GM12891 (cell line): ENCODE measurements around the gene MNS1.
"Not testable (repeated sequence)": the region's sequence is repeated elsewhere in the genome, so short reads cannot be mapped to it uniquely, and the experiment has no call there.

Experiments used
- DNase-seq: peaks from one replicate; pipeline ENCODE4 v3.0.0; 2011; ENCODE audit warnings: low spot score; ENCODE audit not compliant: insufficient read length
- FAIRE-seq: peaks from 2 replicates; lab custom pipeline; 2011; peaks lifted over from hg19 to GRCh38; lab: Jason Lieb, UNC
- PAX5 ChIP-seq: IDR thresholded peaks from 2 replicates; pipeline ENCODE4 v1.6.1; 2011; ENCODE audit warnings: low read length, moderate library complexity, mild to moderate bottlenecking; ENCODE audit not compliant: insufficient read depth, severe bottlenecking
- POLR2A ChIP-seq: IDR thresholded peaks from 2 replicates; pipeline ENCODE4 v1.6.1; 2011; ENCODE audit warnings: low read depth, low read length, control low read depth
- POLR2AphosphoS5 ChIP-seq: IDR thresholded peaks from 2 replicates; pipeline ENCODE4 v1.6.1; 2011; ENCODE audit warnings: low read depth, low read length, control low read depth
- POU2F2 ChIP-seq: IDR thresholded peaks from 2 replicates; pipeline ENCODE4 v1.6.1; 2011; ENCODE audit warnings: low read depth, mild to moderate bottlenecking, control low read depth, low read length, moderate library complexity
- SPI1 ChIP-seq: IDR thresholded peaks from 2 replicates; pipeline ENCODE4 v1.6.1; 2011; ENCODE audit warnings: low read depth, low read length, control low read depth
- TAF1 ChIP-seq: IDR thresholded peaks from 2 replicates; pipeline ENCODE4 v1.6.1; 2011; ENCODE audit warnings: low read depth, low read length, control low read depth

Gene MNS1

DNA sequence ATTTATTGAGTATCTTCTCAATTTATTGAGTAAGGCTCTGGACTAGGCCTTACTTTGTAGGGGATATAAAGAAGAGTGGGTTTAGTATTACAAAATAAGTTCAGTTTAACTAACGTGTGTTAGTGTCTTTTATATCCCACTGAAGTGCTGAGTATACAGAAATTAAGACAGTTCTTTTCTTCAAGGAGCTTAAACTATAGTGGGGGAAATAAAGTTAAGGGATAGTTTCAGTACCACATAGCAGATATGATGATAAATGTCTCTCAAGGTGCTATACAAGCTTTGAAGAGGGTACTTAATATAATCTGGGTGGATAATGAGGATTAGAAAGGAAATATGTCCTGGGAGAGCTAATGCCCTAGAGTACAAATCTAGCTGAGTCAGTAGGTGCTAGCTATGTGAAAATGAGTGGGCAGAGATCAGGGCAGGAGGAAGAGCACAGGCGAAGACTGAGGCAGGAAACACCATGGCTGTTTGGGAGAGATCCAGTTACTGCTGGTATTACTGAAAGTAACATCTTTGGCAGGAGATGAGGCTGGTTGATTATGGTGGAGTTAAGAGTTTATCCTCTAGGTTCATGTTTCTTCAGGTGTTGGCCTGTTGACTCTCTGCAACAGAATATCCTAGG, 53.7 kb downstream of the MNS1 start:
- DNase-seq (no peak), FAIRE-seq (peak; percentile 79)
- TF ChIP-seq TAF1: no peak
- TF ChIP-seq POLR2A: no peak
- TF ChIP-seq POLR2AphosphoS5: no peak
- TF ChIP-seq SPI1: no peak
- no peak for TF ChIP-seq POU2F2
- TF ChIP-seq PAX5: no peak

DNA sequence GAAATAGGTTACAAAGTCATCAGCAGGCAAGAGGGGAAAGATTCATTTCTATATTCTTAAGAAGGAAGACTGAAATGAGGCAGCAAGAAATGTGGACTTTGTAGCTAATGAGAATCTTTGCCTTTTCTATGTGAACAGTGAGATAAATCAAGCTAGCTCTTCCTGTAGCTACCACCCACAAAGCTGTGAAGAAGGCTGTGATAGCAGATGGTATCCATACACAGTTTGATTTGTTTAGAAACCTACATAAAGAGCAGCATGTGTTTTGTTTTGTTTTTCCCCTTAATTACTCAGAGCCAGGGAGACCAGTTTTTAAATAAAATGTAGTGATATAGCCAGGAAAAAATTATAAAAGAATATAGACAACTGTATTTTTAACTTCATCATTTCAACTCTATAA, 54.2 kb downstream of the MNS1 start:
- TF ChIP-seq POLR2AphosphoS5 (no peak), SPI1 (no peak), TAF1 (no peak), POU2F2 (no peak), PAX5 (no peak), POLR2A (no peak)
- FAIRE-seq: peak; percentile 43
- DNase-seq: no peak

DNA sequence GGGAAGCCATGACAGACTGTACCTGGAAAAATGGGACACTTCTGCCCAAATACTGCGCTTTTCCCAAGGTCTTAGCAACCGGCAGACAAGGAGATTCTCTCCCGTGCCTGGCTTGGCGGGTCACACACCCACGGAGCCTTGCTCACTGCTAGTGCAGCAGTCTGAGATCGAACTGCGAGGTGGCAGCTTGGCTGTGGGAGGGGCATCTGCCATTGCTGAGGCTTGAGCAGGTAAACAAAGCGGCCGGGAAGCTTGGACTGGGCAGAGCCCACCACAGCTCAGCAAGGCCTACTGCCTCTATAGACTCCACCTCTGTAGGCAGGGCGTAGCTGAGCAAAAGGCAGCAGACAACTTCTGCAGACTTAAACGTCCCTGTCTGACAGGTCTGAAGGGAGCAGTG, 65.7 kb downstream of the MNS1 start:
- not testable (repeated sequence) for FAIRE-seq

DNA sequence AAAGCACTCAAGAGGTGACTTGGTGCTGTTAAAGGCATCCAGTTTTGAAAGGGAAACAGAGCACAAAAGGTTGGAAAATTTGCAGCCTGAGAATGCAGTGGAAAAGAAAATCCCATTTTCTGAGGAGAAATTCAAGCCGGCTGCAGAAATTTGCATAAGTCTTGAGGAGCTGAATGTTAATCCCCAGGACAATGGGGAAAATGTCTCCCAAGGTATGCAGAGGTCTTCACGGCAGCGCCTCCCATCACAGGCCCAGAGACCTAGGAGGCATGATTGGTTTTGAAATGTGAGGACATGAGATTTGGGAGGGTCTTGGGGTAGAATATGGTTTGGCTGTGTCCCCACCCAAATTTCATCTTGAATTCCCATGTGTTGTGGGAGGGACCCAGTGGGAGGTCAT, 67.6 kb downstream of the MNS1 start:
- FAIRE-seq, DNase-seq: not testable (repeated sequence)

More for the DNA sequence above, 65.7 kb downstream of the MNS1 start:
- DNase-seq: not testable (repeated sequence)

DNA sequence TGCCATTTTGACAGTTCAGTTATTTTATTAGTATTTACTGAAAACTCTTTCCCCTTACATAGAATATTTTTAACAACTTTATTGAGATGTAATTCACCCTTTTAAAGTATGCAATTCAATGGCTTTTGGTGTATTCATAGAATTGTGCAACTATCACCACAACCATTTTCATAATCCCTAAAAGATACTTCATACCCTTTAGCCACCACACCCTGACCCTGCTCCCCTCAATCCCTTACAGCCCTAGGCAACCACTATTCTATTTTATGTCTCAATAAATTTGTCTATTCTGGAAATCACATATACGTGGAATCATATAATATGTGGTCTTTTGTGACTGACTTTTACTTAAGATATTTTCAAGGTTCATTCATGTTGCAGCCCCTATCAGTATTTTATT, 70.0 kb downstream of the MNS1 start:
- DNase-seq (no peak), FAIRE-seq (no peak)
- TF ChIP-seq POLR2AphosphoS5 (no peak), TAF1 (no peak), PAX5 (no peak), SPI1 (no peak), POU2F2 (no peak), POLR2A (no peak)

DNA sequence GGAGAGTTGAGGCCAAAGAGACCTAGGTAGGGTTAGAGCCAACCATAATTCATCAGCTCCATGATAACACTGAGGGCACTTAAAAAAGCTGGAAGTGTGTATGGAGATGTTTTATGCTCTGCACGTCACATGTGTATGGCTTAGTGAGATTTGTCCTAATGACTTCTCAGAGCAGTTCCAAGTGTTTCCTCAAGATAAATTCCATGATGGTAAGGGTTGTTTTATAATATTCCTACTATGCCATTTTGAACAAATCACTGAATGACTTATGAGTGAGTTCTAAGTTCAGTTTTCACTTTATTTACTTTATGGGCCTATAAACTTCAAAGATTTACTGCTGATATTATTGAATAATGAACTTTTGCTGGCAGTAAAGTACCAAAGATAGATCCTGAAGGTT, 71.7 kb downstream of the MNS1 start:
- FAIRE-seq (peak; percentile 9), DNase-seq (no peak)
- TF ChIP-seq POLR2A (no peak), POLR2AphosphoS5 (no peak), PAX5 (no peak), TAF1 (no peak), POU2F2 (no peak), SPI1 (no peak)

DNA sequence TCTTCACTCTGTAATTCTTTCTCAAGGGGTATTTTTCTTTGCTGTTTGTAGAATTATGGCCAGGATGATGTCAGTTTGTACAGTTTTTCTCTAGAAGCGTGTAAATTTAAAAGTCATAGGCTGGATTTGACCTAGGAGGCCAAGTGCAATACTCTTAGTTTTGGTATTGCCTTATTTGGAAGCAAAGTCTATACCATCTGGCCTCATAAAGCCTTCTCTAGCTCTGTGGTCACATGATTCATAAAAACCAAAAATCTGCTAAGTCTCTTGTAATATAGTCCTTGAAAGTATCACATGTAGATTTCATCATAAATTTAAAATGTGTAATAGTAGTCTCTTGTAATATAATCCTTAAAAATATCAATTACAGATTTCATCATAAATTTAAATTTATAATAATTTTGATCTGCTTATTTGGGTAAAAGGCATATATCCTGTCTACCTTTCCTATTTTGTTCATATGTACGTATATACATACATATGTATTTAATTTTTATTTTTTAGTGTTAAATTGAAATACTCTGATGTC, 74.1 kb downstream of the MNS1 start:
- no peak for TF ChIP-seq SPI1
- no peak for TF ChIP-seq PAX5
- TF ChIP-seq POLR2A: no peak
- no peak for TF ChIP-seq POU2F2
- no peak for TF ChIP-seq TAF1
- TF ChIP-seq POLR2AphosphoS5: no peak
- FAIRE-seq (no peak), DNase-seq (no peak)

DNA sequence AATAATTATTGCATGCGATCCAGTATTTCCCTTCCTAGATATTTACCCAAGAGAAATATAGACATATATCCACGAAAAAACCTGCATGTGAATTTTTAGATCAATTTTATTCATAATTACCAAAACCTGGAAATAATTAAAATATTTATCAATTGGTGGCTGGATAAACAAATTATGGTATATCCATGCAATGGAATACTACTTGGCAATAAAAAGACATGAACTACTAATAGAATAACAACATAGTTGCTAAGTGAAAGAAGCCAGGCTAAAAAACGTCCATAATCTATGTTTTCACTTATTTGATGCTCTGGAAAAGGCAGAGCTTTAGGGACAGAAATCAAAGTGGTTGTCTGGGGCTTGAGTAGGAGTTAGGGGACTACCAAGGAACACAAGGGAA, 79.0 kb downstream of the MNS1 start:
- no peak for TF ChIP-seq SPI1
- no peak for TF ChIP-seq POU2F2
- TF ChIP-seq POLR2A: no peak
- TF ChIP-seq TAF1: no peak
- no peak for TF ChIP-seq POLR2AphosphoS5
- no peak for TF ChIP-seq PAX5
- FAIRE-seq: no peak
- DNase-seq: no peak

DNA sequence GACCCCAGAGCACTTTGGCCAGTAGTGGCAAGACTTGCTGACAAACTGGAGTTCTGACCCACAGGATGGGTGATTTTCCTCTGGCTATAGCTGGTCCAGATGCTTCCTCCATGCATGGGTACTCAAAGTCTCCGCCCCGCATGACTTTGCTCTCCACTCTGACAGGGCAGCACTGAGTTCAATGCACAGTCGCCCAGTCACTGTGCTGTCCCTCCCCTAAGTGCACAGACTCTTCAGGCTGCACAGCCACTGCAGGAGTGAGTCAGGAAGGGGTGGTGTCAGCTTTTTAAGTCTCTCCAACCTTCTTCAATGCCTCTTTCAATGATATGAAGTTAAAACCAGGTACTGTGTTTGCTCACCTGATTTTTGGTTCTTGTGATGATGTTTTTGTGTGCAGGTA, 81.9 kb downstream of the MNS1 start:
- FAIRE-seq (no peak), DNase-seq (no peak)
- TF ChIP-seq POLR2AphosphoS5: no peak
- no peak for TF ChIP-seq TAF1
- no peak for TF ChIP-seq PAX5
- TF ChIP-seq SPI1: no peak
- TF ChIP-seq POU2F2: no peak
- no peak for TF ChIP-seq POLR2A
